ENCODE data around the gene COL5A1.

Gene COL5A1

GRCh38 chr9:134892820-134893420 lies 251.3 kb downstream of the COL5A1 start:
- H3K4me3 ChIP-seq (ENCODE audit: low read length) = no peak overlapping the region
- no peak for DNase-seq (ENCODE audit: low read depth)
- TF ChIP-seq, protein P1, sequence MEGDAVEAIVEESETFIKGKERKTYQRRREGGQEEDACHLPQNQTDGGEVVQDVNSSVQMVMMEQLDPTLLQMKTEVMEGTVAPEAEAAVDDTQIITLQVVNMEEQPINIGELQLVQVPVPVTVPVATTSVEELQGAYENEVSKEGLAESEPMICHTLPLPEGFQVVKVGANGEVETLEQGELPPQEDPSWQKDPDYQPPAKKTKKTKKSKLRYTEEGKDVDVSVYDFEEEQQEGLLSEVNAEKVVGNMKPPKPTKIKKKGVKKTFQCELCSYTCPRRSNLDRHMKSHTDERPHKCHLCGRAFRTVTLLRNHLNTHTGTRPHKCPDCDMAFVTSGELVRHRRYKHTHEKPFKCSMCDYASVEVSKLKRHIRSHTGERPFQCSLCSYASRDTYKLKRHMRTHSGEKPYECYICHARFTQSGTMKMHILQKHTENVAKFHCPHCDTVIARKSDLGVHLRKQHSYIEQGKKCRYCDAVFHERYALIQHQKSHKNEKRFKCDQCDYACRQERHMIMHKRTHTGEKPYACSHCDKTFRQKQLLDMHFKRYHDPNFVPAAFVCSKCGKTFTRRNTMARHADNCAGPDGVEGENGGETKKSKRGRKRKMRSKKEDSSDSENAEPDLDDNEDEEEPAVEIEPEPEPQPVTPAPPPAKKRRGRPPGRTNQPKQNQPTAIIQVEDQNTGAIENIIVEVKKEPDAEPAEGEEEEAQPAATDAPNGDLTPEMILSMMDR (IDR thresholded peaks at IDR 0.05; ENCODE audit: insufficient read depth, low read depth, low read length, missing control alignments) = no peak
